ENCODE data around the gene ANKRD33.

ANKRD33 gene

GRCh38 chr12:51887476-51888315, at the start of gene ANKRD33:
Gene ANKRD33, plus strand, starts transcription at chr12:51888103. Its CDS starts 84 bp downstream, at chr12:51888187.
- no peak for DNase-seq (ENCODE audit: low spot score)

DNA sequence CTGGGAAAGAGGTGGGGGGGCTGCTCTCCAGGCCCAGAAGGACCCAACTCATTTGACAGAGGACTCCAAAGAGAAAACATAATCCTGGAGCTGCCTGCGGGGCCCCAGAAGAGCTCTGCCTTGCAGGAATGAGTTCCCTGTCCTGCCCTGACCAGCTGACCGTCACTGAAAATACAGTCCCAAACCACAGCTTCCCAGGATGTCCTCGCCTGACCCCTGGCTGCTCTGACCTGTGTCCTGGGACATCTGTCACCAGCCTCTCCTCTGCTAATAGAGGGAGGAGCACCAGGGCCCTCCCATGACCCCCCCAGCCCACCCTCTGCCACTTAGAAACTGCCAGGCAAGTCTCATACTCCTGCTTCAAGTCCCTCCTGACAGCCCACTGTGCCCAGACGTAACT, 49.1 kb upstream of the ANKRD33 start:
- DNase-seq (ENCODE audit: low spot score) = no peak

GRCh38 chr12:51839310-51839947, 48.5 kb upstream of the ANKRD33 start:
- DNase-seq (ENCODE audit: low spot score) = no peak

DNA sequence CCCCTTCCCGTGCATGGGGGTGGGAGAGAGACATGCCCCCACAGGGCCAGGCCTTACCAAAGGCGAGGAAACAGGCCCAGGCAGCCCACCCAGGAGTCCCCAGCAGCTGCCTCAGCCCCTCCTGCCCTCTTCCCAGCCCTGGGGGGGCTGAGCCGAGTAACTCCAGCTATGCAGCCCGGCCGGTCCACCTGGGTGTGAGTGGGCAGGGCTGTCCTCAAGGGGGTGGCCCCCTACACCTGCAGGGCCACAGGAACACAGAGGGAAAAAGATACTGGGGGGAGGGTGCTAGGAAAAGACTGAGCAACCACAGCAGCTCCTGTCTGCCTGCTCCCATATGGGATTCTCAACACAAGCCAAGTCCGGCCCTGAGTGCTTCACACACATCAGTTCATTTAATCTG, 46.9 kb upstream of the ANKRD33 start:
- DNase-seq (ENCODE audit: low spot score) = no peak

DNA sequence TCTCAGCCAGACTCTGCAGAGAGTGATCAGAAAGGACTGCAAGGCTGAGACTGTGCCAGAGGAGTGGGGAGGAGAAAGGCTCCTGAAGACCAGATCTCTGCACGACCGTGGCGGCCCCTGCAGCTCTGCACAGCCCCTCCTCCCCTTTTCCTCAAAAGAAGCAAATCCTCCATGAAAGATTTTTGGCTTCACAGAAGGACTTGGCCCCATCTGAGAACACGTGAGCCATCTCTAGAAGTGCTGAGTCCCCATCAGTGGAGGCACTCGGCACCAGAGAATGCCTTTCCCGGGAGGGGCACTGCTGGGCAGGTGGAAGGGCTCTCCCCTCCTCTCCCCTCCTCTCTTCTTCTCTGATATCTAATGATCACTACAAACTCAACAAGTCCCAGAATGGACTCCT, 46.2 kb upstream of the ANKRD33 start:
- DNase-seq (ENCODE audit: low spot score) = no peak

- no peak for DNase-seq (ENCODE audit: low spot score)
Measured at GRCh38 chr12:51844854-51845253, 43.0 kb upstream of the ANKRD33 start.

GRCh38 chr12:51845482-51845881, 42.4 kb upstream of the ANKRD33 start:
- no peak for DNase-seq (ENCODE audit: low spot score)

GRCh38 chr12:51846271-51846691, 41.6 kb upstream of the ANKRD33 start:
- DNase-seq (ENCODE audit: low spot score) = no peak

- peak; percentile 22 for DNase-seq (ENCODE audit: low spot score)
Measured at GRCh38 chr12:51846911-51847642, 40.8 kb upstream of the ANKRD33 start.

GRCh38 chr12:51847643-51848325, 40.1 kb upstream of the ANKRD33 start:
- DNase-seq (ENCODE audit: low spot score) = no peak

- DNase-seq (ENCODE audit: low spot score) = no peak
Measured at GRCh38 chr12:51848326-51848727, 39.6 kb upstream of the ANKRD33 start, which contains the start of gene FIGNL2. Gene FIGNL2, minus strand, starts transcription at chr12:51848718. Its CDS starts 26,305 bp downstream, at chr12:51822413.

GRCh38 chr12:51848841-51849735, 38.8 kb upstream of the ANKRD33 start:
- DNase-seq (ENCODE audit: low spot score) = no peak

- DNase-seq (ENCODE audit: low spot score) = no peak
Measured at GRCh38 chr12:51850081-51850964, 37.6 kb upstream of the ANKRD33 start.

DNA sequence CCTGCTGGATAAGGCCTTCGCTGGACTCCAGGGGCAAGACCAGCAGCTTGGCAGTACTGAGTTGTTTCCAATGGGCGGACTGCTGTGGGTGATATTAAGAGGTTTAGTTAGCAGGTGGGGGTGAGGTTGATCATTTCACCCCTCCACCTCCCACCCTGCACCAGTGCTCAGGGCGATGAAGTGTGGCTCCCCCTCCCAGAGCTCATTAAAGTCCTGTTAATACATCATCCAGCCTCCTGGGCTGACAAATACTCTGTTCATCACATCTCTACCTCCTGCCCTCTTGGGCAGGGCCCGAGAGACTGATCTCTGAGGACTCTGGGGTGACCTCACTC, 37.0 kb upstream of the ANKRD33 start:
- DNase-seq (ENCODE audit: low spot score) = no peak

DNA sequence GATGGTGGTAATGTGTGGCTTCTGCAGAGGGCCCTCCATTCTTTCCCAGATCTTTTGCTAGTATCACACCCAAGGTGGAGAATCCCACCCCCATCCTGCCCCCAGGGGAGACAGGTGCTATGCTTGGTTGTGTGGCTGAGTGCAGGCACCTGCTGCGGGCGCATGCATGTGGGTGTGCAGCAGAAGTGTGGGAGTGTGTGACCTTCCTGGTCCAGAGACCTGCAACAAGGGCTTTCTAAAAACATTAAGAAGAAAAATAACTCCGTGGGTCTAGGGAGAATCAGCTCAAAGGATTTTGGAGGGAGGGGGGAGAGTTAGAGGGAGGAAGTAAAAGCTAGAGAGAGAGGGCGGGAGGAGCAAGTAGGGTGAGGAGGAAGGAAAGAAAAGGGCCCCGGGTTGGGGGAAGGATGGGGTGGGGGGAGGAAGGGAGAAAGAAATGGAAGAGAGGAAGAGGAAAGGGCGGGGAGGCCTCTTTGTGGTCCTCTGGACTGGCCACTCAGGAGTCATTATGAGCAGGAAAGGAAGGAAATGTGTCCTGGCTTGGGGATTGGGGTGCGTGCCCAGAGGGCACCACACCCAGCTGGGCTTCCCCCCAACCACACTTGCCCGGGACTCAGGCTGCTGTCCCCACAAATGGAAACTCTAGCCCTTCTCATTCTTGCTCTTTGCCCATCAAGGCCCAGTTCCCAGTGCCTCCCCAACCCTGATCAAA, 36.3 kb upstream of the ANKRD33 start:
- DNase-seq (ENCODE audit: low spot score) = no peak

DNA sequence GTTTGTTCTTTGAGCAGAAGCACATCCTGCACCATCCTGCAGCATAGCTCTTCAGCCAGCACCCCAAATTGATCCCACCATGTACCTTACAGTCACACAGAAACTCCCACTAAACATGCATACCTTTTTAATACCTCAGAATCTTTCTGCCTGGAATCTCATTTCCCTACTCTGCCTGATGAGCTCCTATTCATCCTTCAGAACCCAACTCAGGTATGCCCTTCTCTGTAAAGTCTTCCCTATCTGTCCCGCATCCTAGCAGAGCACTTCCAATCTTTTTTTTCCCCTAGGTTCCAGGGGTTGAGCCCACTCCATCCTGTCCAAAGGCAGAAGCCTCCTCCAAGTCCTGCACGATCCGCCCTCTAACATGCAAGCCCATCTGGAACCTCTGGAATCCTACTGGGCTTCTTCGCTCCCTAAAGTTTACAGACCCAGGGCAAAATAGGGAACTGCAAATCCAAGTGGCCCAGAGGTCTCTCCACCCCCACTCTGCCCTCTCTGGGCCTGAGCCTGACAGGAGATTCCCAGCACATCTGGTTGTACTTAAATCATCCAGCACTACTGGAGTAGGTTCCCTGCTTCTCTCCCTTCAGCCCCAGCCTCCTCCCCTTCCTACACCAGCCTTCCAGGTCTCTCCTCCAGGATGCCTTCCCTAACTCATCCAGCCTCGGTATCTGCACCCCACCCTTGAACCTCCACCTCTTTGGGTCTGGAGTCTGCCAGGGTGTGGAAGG, 35.3 kb upstream of the ANKRD33 start:
- DNase-seq (ENCODE audit: low spot score) = no peak

DNA sequence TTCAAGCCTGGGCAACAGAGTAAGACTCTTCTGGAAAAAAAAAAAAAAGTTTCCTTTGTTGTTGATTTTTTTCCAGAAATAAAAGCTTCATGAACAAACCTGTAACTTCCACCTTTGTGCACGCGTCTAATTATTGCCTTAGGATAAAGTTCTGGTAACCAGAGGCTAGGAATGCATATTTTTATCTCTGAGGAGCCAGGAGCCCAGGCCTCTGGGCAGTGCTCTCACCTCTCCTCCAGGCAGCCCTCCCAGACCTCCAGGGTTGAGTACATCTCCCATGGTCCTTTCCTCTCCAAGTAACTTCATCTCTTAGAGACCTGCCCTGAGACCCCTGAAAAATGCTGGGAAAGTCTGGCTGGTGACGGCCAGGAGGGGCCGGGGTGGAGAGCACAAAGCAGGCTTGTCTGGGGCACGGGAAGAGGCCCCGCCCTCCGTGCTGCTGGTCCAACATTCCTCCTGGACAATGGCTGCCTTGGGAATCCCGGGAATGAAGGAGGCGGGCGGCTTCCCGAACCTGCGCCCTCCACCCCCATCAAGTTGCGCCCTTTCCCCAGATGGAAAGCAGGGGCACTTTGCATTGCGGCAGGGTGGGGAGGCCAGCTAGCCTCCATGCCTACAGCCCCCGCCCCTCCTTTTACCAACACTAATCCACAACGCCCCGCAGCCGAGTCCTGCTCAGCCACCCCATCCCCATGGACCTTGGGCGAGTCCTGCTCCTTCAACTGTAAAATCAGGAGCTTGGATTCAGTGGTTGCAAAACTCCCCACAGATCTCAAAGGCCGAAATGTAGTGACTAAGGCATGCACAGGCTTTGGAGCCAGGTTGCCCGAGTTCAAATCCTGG, 32.1 kb upstream of the ANKRD33 start:
- no peak for DNase-seq (ENCODE audit: low spot score)

GRCh38 chr12:51860986-51861385, 26.9 kb upstream of the ANKRD33 start:
- no peak for DNase-seq (ENCODE audit: low spot score)

All from NAMALWA (cell line).